HG03457 (cell line): ENCODE results near the gene G0S2.

Experiments used
- ATAC-seq: cut with Tn5 transposase; IDR thresholded peaks from one replicate; pipeline ENCODE4 v1.9.1; 2021; ENCODE audit warnings: moderate number of reproducible peaks; ENCODE audit not compliant: unreplicated experiment

Gene G0S2

GRCh38 chr1:209714338-209714737, 39.1 kb downstream of the G0S2 start:
- ATAC-seq = no peak

GRCh38 chr1:209715314-209715713, 40.1 kb downstream of the G0S2 start:
- no peak for ATAC-seq

GRCh38 chr1:209717818-209718217, 42.6 kb downstream of the G0S2 start:
- ATAC-seq = no peak

GRCh38 chr1:209720326-209720725, 45.1 kb downstream of the G0S2 start:
- no peak for ATAC-seq

- no peak for ATAC-seq
Measured at GRCh38 chr1:209720826-209721225, 45.6 kb downstream of the G0S2 start.

- ATAC-seq = no peak
Measured at GRCh38 chr1:209721323-209721722, 46.1 kb downstream of the G0S2 start.

- ATAC-seq = no peak
Measured at GRCh38 chr1:209723265-209723664, 48.1 kb downstream of the G0S2 start.

- ATAC-seq = no peak
Measured at GRCh38 chr1:209723756-209724693, 48.8 kb downstream of the G0S2 start.
